Right lobe of liver (tissue), 6 donors: ENCODE data around the gene CHRND. TPM values are rescaled to one million over a fixed set of nuclear protein-coding genes. Genes with fewer than 3 reads are reported as not detected.

ENCODE experiments used
- ATAC-seq, 4 donors: fragments of 200-7000 bp; cut with Tn5 transposase; one replicate each; pipeline ENCODE4 v1.9.1; 2020; ENCODE audit warnings: mild to moderate bottlenecking in 4 of 4, moderate library complexity in 4 of 4
- DNase-seq, 3 donors: peaks; one replicate each; pipeline ENCODE4 v3.0.0-alpha.2; 2020
- H3K27ac ChIP-seq, 3 donors: fragments of 200-600 bp; one replicate each; pipeline ENCODE4 v1.8.0; 2022
- H3K27me3 ChIP-seq, 2 donors: fragments of 200-600 bp; one replicate each; pipeline ENCODE4 v1.8.0; 2022
- H3K36me3 ChIP-seq, 4 donors: fragments of 200-600 bp; sonication (generic) in 1 of 4; one replicate each; pipeline versions ENCODE4 v1.5.1 to v1.8.0; 2017 to 2022; ENCODE audit warnings: control low read depth in 1 of 4
- H3K4me1 ChIP-seq, 4 donors: fragments of 200-600 bp; sonication (generic) in 1 of 4; one replicate each; pipeline versions ENCODE4 v1.5.1 to v1.8.0; 2017 to 2022; ENCODE audit warnings: control low read depth in 1 of 4
- H3K4me3 ChIP-seq, 3 donors: fragments of 200-600 bp; one replicate each; pipeline ENCODE4 v1.8.0; 2022
- H3K9me3 ChIP-seq, 4 donors: fragments of 200-600 bp; sonication (generic) in 1 of 4; one replicate each; pipeline versions ENCODE4 v1.5.1 to v1.8.0; 2017 to 2022; ENCODE audit warnings: control low read depth in 1 of 4
- POLR2A ChIP-seq: fragments of 450-650 bp; IDR thresholded peaks from one replicate; pipeline ENCODE4 v1.6.1; 2017; ENCODE audit warnings: antibody characterized with exemption, mild to moderate bottlenecking
- WGBS: methylation state at CpG from one replicate; pipeline ENCODE4 v1.1.6; 2018; ENCODE audit warnings: low coverage, low lambda C conversion rate; ENCODE audit not compliant: insufficient coverage; ENCODE audit errors: missing lambda C conversion rate; 5-methylcytosine and 5-hydroxymethylcytosine counted together
- intact Hi-C, 2 donors: fragments of 100-400 bp; cut with DNase I; formaldehyde crosslinking; loops; one replicate each; pipeline versions ENCODE4 v1.11.2 to v1.14.1; 2022
- total RNA-seq, 6 experiments: library from RNA; depleted of rRNA in 2 of 6; stranded (reverse); fragments of >200 nt in 2 of 6; fragmentation: NEBNext Ultra II Directional in 3 of 6; extraction: Animal tissue kit (Norgen Biotek cat#: 25700) in 3 of 6; gene quantifications; one replicate each; pipeline versions ENCODE4 v1.1.0 to v1.2.4, GENCODE V29; 2016 to 2023
- TF ChIP-seq, protein P1 (sequence below), 4 donors: fragments of 200-600 bp in 3 of 4; fragments of 450-650 bp in 1 of 4; IDR thresholded peaks; one replicate each; pipeline versions ENCODE4 v1.5.1 to v1.8.0; 2016 to 2022; ENCODE audit warnings: antibody characterized with exemption in 4 of 4, mild to moderate bottlenecking in 2 of 4
- donor health status: DM: no; HTN: yes; CAD: no.
- donor health status: DM: no; HTN: no; CAD: no.
- donor health status: DM: no; HTN: no; CAD: no.
- donor health status: DM: no; HTN: yes; CAD: no.
- donor health status: DM: no; HTN: yes; CAD: no.

The CHRND gene
- total RNA-seq, 6 experiments from 2014 or later: not detected

DNA sequence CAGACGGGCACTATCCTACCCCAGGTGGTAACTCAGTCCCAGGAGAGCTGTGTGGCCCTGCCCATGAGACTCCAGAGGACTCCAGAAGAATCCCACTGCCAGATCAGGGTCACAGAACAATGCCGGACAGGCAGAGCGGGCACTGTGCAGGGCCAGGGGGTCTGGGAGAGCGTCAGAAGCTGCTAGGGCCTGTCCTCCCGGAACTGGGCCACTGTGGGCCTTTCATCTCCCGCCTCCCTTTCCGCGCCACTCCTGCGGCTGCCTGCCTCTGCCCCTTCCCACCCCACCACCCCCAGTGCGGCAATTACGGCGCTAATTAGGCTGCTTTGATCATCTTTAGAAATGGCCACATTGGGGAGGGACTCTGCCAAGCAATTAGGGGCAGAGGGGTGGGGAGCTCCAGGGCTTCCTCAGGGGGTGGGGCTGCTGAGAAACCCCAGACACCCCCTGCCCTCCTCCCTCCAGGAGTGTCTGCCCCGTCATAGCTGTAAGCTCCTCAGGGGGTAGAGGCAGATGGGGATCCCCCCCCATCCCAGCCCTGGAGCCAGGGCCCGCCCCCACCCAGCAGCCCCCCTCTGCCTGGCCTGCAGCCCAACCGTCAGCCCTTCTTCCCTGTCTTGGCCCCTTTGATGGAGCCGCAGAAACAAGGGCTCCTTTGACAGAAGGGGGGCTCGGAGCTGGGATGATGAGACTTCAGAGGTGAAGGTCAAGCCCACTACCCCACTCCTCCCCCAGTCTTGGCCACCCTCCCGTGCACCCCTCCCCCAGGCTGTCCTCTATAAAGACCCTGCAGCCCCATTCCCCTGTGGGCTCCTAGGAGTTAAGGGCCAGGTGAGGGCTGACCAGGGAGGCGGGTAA is 6.2 kb upstream of the CHRND start, which contains the start of gene PRSS56:
Gene PRSS56 (plus strand): TSS at position 808 of the 858 bp plus-strand sequence. CDS start 211 bp downstream, outside the sequence.
- Histone ChIP-seq H3K27me3 (peaks cover 14 to 27% of the 10 kb centered on the region in 2 donors), H3K4me3 (no peak within 1 kb of the TSS), H3K36me3 (no peaks in the 10 kb centered on the region), H3K27ac (no peak within 1 kb of the TSS), H3K9me3 (no peaks in the 10 kb centered on the region), H3K4me1 (peaks cover 0 to 17% (median 0%) of the 10 kb centered on the region in 4 donors)
- no peak for ATAC-seq
- intact Hi-C loops: loop anchor here (10.0 kb wide), 3 partner anchors 65 to 615 kb away; partner anchors contain the start of gene ALPI (in 1 of the 2)
- WGBS: 64% methylated on average over 7 of the region's 19 CpGs
- DNase-seq: no peak
- TF ChIP-seq, protein P1, sequence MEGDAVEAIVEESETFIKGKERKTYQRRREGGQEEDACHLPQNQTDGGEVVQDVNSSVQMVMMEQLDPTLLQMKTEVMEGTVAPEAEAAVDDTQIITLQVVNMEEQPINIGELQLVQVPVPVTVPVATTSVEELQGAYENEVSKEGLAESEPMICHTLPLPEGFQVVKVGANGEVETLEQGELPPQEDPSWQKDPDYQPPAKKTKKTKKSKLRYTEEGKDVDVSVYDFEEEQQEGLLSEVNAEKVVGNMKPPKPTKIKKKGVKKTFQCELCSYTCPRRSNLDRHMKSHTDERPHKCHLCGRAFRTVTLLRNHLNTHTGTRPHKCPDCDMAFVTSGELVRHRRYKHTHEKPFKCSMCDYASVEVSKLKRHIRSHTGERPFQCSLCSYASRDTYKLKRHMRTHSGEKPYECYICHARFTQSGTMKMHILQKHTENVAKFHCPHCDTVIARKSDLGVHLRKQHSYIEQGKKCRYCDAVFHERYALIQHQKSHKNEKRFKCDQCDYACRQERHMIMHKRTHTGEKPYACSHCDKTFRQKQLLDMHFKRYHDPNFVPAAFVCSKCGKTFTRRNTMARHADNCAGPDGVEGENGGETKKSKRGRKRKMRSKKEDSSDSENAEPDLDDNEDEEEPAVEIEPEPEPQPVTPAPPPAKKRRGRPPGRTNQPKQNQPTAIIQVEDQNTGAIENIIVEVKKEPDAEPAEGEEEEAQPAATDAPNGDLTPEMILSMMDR (IDR thresholded peaks at IDR 0.05): no peak
- no peak for TF ChIP-seq POLR2A

GRCh38 chr2:232520489-232520888 is 5.5 kb upstream of the CHRND start:
- 65% methylated on average over 5 of the region's 15 CpGs for WGBS
- Histone ChIP-seq H3K36me3 (no peaks in the 10 kb centered on the region), H3K4me1 (peaks cover 0 to 17% (median 0%) of the 10 kb centered on the region in 4 donors), H3K27ac (no peak overlapping the region), H3K9me3 (no peaks in the 10 kb centered on the region), H3K4me3 (no peak overlapping the region), H3K27me3 (peaks cover 14 to 27% of the 10 kb centered on the region in 2 donors)
- ATAC-seq: no peak
- no peak for DNase-seq
- intact Hi-C loops: loop anchor here in 1 of 2 donors (10.0 kb wide), 2 partner anchors 86 to 616 kb away; no protein-coding TSS in a partner anchor
- TF ChIP-seq, protein P1 (IDR thresholded peaks at IDR 0.05): no peak
- TF ChIP-seq POLR2A: no peak

- ATAC-seq: no peak
- H3K36me3 ChIP-seq: no peaks in the 10 kb centered on the region
- H3K9me3 ChIP-seq: no peaks in the 10 kb centered on the region
- H3K4me1 ChIP-seq: peaks cover 0 to 20% (median 0%) of the 10 kb centered on the region in 4 donors
- DNase-seq: no peak
- H3K27ac ChIP-seq: no peak overlapping the region
- 33% methylated on average over 1 of the region's 14 CpGs for WGBS
- TF ChIP-seq, protein P1 (IDR thresholded peaks at IDR 0.05): no peak
- TF ChIP-seq POLR2A: no peak
- intact Hi-C loops: loop anchor here in 1 of 2 donors (10.0 kb wide), 2 partner anchors 86 to 616 kb away; no protein-coding TSS in a partner anchor
- no peak overlapping the region for H3K4me3 ChIP-seq
- H3K27me3 ChIP-seq: peaks cover 14 to 27% of the 10 kb centered on the region in 2 donors
These were observed 4.9 kb upstream of the CHRND start for GRCh38 chr2:232521098-232521497.

- 7% methylated on average over 3 of the region's 66 CpGs for WGBS
- DNase-seq: peak in 2 of 3 donors; percentile 62 to 63
- Histone ChIP-seq H3K27ac (no peak overlapping the region), H3K9me3 (no peaks in the 10 kb centered on the region), H3K4me3 (peak overlapping the region in 1 of 3 donors; percentile 19), H3K27me3 (peaks cover 14 to 27% of the 10 kb centered on the region in 2 donors), H3K4me1 (peaks cover 0 to 20% (median 0%) of the 10 kb centered on the region in 4 donors), H3K36me3 (no peaks in the 10 kb centered on the region)
- peak; percentile 61 to 88 (median 74) for ATAC-seq
- intact Hi-C loops: loop anchor here in 1 of 2 donors (10.0 kb wide), 2 partner anchors 87 to 617 kb away; no protein-coding TSS in a partner anchor
- no peak for TF ChIP-seq POLR2A
- TF ChIP-seq, protein P1 (IDR thresholded peaks at IDR 0.05): peak; percentile 86 to 94 (median 90)
These were observed 3.9 kb upstream of the CHRND start for GRCh38 chr2:232521959-232522622.
